NCI-H1694 (cell line): ENCODE measurements around the gene MED23.

Experiments
- DNase-seq: peaks from one replicate; lab custom pipeline; 2025; lab: John Stamatoyannopoulos, UW

MED23 gene

DNA sequence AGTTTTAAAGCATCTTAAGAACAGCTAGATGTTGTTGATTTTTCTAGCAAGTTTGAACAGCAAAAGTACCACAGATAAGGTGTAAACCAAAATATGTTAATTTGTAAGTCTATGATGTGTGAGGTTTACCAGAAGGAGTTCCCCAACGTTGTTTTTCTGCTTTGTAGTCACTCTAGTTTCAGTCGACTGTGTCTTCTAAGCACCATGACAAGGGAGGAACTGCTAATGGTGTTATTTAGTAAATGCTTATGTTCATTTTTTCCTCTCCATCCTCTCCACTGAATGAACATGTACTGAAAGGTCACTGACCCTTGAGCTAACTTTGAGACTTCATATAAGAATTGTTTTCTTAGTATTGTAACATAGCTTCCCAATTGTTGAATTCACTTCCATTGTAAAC is 12.1 kb upstream of the MED23 start:
- no peak for DNase-seq

DNA sequence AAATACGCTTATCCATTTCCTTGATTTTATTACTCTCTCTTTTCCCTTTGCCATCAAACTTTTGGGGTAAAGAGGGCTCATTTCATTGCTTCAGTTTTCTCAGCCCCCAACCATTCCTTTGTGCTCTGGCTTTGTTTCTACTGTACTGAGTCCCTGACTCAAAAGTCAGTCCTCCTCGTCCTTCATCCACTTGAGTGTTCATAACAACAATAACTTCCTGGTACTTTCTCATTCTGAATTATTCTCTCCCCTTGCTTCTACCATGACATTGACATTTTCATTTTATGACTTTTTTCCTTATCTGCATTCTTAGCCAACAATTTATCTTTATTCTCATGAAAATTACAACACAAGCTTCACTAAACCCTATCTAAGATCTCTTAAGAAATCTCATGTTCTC is 10.0 kb upstream of the MED23 start:
- DNase-seq = no peak

DNA sequence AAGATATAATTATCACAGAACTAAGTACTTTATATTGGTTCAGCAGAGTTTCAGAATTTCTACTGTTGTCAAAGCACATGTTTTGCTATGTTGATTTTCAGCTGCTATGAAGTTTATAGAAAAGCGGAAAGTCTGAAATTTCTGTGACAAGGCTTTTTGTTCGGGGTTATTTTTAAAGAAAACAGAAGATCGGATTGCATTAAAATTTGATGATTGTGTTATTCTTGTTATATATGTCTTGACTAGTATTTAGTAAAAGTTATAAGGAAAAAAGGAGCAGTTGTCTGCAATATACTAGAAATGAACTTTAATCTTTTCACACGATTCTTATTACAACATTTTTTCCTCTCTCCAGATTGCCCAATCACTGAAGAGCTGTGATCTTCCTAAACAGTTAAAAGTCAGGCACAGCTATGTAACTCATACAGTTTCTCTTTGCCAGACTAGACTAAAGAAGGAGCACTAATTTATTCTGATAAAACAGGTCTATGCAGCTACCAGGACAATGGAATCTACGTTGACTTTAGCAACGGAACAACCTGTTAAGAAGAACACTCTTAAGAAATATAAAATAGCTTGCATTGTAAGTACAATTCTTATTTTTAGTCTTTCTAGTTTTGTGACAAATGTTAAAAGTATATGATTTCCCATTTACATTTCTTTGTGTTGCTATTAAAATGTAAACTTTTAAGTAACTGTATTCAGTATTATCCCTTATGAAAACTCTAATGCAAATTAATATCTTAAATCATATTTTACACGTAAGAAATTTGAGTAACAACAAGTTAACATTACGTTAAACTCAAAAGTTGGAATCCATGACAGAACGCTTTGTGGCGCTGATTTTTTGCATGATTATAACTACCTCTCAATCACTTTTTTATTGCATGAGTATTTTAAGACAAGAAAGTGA is 9.1 kb upstream of the MED23 start, which contains the start of gene ENPP3:
TSS of gene ENPP3 (plus strand) at position 423 of the 913 bp plus-strand sequence. CDS start at position 506, 83 bp downstream.
- no peak for DNase-seq

DNA sequence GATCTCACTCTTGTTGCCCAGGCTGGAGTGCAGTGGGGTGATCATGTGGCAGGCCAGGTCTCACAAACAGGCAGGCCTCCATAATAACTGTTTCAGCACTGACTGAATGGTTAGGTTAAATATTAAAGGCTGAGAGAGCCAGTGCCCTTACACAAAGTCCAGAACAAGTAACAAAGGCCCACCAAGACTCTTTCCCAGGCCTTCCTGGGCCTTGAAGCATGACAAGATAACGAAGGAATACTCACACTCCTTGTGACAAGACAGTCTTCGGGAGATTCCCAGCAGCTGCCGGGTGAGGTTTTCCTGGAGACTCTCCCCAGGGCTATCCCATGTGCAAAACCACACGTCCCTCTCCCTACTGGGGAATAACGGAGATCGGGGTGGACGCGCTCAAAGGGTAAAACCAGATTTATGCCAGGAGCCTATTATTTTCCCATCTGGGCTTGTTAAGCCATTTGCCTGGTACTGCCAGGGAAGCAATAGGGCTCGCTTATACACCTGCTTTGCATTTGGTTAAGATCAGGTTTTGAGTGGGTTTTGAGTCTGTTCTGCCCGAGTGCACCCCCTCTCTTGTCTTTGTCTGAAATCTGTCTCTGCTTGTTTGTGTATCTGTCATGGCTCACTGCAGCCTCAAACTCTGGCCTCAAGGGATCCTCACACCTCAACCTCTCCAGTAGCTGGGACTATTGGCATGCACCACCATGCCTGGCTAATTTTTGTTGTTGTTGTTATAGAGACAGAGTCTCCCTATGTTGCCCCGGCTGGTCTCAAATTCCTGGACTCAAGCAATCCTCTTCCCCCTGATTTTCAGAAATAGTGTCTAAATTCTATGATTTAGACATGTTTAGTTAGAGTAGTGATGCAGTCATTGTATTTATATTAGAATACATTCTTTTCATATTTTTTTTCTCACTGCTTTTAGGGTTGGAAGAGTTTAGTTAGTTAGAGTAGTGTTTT is 7.6 kb upstream of the MED23 start:
- no peak for DNase-seq

DNA sequence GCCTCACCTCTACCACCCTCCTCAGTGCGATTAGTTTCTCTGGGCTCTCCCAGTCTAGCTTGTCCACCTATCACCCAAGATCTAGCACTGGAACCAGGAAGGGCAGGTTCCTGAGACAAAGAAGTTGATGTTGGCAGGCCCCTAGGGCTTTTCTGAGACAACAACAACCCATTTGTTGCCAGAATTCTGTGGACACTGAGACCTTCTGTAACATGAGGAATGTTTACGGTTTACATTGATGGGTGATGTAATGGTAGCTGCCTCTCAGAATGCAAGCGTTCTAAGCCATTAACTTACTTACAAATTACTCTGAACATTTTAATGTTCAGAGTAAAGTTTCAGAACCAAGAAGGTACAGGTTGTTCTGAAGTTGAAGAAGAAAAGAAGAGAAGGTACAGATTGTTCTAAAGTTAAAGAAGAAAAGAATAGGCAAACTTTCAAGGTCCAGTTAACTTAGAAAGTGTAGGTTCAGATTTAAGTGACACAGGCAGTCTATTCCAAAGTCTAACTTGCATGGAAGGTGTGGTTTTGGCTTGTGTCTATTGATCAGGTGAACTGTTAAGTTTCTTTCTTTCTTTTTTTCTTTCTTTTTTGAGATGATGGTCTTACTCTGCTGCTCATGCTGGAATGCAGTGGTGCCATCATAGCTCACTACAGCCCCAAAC is 3.7 kb upstream of the MED23 start:
- DNase-seq = no peak

DNA sequence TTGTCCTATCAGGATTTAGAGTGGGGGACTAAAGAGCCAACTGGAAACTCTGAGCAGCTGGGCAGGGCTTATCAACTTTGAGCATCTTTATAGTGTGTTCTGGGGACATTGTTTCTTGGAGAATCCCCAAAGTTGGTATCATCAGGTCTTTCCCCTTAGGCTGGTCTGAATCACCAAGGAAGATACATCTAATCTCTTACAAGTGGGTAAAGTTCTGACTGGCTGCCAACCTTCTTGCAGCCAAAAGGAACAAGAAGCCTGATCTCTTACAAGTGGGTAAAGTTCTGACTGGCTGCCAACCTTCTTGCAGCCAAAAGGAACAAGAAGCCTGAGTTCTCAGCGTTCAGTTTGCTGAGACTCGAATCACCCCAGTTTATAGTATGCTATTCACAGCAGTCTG is 1.6 kb upstream of the MED23 start:
- DNase-seq = no peak

DNA sequence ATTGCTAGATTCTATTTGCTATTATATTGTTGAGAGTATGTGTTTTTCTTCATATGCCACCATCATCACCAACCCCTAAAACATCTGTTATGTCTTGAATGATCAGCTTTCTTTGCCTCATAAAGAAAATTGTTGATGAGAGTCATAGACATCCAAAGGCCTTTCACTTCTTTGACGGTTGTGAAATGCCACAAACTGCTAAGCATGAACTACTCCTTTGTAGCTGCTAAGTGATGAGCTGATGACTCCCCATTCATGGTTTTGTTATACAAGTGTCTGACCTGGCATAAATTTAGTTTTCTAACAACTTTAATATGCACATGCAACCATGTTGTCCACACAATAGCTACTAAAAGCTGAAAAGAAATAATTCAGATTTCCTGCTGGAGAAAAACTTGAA is 684 bp upstream of the MED23 start:
- no peak for DNase-seq

DNA sequence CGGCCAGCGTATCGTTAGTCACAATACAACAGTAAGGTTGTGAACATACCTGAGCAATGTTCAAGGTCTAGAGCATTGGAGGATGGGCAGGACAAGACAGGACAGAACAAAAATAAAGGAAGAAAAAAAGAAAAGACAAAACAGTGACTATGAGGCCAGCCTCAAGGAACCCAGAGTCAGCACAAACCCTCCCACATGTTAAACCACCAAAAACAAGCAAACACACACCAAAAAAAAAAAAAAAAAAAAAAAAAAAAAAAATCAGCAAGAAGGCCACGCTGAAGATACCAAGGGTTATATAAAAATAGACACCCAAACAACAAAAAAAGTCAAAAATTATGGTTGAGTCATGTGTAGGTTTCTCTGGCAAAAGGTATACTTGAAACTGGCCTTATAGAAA is 12.8 kb downstream of the MED23 start:
- DNase-seq = no peak

DNA sequence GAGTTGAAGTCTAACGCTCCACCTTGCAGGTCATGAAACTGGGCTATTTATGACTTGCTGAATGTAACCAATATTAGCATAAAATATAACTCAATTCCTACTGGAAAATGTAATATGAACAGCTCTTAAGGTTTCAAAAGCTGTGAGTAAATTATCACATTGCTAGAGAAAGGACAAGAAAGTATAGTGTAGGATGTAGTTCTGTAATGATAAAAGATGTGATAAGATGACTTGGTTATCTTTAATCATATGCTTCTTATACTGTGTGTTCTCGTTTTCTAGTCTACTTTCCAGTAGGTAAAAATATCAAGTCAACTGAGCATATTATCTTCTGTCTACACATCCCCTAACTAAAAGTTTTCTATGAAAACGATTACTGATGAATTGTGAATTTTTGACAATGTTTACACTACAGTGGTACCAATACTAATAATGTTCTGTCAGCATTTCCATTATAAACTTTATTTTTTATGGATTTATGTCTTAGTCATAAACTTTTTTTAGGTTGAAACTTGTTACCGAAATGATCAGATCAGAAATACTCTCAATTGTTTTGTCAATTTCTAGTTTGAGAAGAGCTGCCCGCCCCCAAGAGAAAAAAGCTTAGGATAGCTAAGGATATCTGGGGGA is 14.6 kb downstream of the MED23 start:
- no peak for DNase-seq

DNA sequence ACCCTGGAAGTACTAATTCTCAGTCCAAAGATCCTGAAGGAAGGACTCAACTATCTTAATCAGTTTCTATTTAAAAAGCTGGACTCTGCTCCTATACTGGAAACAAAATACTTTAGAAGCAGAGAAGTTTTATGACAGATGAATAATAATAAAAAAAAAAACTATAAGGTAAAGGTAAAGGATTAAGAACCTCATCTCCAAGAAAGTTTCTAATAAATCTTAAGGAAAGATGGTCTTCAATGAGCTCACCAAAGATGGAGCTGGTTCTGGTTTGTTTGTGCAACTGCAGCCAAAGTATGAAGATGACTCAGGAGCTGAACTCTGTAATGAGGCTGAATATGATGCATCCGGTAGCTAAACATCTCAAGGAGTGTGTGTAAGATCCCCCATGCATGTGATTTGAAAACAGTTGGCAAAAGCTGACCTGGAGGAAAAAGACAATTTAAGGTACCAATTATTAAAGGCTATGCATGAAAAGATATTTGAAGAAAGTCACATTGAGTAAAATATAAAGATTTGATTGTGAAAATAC is 25.2 kb downstream of the MED23 start:
- DNase-seq = no peak

DNA sequence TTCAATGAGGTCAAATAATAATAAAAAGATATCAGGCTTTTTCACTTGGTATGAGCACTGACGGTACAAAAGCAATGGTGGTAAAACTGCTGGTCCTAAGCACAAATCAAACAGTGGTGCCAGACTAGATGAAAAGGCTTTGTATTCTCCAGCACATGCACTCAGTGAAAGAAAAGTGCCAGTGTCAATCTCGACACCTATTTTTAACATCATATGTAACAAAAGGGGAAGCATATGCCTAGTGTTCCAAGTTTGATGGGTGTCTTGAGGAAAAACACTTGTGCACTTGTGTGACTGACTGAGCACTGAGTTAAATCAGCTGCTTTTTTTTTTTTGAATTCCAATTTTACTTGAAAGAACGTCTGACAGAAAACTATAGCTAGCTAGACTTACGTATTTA is 27.3 kb downstream of the MED23 start:
- DNase-seq = no peak

DNA sequence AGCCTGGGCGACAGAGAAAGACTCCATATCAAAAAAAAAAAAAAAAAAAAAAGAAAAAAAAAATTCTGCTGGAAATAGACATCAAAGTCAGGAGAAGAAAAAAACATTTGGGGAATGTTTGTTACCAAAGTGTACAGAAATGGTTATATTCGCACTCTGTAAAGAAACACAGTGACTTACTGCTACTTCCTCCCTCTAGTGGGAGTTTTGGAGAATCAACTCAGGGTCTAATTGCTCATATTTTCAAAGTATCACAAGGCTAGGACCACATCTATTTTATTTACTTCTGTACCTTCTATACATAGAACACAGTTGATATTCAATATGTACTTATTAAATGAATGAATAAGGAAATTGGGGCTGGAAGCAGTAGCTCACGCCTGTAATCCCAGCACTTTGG is 30.6 kb downstream of the MED23 start:
- no peak for DNase-seq

DNA sequence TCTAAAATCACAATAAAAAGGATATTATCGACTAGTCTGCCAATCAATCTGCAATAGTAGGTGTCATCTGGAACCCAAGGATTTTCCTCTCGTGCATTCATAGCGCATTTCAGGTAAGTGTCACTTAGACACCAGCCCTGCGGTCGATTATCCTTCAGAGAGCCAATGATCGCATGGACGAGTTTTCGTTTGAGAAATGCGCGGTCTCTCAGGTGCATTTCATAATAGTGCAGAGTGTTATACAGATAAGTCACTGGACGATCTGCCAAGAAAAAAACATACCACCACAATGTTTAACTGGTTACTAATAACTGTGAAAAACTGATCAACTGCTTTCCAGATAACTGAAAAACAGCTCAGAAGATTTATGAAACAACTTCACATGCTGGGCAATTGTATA is 34.0 kb downstream of the MED23 start:
- no peak for DNase-seq

DNA sequence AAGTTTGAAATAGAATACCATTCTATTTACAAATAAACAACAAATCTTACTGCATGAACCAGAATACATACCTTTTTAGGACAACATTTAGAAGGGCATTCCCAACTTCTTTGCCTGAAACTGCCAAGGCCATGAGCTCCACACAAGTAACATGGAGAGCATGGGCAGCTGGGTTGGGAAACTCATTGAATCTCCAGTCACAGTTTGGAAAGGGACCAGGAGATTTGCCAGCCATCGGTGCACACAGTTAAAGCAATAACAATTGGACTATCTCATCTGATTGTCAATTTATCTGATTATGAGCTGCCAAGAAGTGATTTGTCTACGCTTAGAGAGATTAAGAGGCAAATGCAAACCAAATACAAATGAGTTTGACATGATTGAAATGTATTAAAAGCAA is 35.1 kb downstream of the MED23 start:
- DNase-seq = no peak

DNA sequence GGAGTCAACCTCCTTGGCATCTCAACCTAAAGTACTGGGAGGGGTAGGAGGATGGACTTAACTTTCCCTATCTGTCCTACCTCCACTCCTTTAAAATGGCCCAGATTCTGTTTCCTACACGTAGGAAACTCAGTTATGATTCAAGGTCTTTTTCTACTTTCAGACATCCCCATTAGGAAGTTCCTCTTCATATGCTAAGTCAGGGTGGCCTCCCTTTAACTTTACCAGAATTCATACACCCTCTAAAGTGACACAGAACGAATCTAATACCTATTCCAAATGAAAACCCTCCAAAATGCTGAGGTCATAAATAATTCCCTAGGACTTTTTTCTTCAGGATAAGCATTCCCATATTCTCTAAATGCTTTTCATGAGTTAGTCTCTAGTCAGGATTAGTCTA is 39.4 kb downstream of the MED23 start:
- DNase-seq = no peak

DNA sequence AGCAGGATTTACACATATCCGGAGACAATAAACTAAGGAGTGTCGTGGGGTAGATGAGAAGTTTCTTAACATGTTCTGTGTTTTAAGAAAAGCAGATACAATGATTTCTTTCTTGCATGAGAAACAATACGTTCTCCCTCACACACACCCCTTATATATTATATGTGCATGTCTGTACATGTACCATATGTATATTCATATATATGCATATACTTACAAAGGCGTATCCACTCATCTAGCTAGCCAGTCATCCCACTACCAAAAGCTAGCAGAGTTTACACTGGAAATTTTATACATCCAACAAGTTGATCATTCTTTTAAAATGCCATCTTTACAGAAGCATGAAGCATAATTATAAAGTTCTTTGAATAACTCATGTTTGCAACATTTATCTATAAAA is 40.1 kb downstream of the MED23 start:
- no peak for DNase-seq

DNA sequence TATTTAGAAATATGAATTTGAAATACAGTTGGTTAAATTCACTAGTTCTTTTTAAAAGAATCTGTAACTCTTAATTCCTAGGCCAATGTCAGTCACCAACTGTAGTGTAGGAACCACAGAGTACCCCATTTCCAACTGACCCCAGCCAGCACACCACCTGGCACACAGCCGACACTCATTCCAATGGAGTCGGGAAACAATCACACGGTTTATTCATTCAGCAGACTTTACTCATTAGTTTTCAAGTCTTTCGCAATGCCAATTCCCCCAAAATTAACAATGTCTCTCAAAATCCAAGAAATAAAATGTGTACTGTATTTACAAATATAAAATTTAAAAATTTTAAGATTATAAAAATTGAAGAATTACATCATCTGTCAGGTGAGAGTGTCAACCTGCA is 41.5 kb downstream of the MED23 start:
- DNase-seq = no peak

DNA sequence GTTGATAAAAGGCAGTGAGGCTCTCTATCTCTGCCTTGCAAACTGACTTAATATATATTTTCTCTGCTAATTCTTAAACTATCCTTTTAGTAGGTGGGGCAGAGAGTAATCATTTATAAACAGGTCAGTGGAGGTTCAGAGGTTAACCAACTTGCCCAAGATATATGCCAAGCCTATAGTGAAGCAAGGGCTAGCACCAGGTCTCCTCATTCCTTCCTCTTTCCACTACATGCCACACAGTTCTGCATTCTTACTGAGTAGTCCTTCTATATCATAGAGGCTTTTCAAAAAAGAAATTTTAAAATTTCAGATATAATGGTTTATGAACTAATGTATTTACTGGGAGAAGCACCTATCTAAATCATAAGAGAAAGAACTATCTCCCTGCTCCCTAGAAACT is 46.5 kb downstream of the MED23 start:
- no peak for DNase-seq

DNA sequence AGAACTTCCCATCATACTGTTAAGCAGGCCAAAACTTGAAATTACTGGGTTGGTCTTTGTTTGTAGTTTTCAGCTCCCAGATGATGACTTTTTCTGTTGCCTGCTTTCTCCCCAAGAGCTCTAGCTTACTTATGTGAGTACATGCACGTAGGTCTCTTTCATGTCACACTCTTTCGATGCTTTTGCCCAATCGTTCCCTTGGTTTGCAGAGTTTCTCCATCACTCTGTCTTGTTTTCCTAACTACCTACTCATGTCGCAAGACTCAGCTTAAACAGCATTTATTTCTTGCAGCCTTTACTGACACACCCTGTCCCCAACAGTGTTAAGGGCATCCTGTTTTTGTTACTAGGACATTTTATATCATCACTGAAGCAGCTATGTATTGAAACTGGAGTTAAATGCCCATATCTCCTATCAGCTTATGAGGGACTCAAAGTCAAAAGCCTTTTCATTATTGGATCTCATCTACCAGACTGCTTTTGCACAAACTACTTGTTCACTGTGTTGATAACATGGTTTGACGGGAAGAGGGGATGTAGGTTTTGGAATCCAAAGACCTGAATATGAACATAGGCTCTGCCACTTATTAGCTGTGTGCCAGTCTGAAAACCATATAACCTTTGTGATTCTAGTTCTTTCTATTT is 52.1 kb downstream of the MED23 start:
- DNase-seq = no peak

DNA sequence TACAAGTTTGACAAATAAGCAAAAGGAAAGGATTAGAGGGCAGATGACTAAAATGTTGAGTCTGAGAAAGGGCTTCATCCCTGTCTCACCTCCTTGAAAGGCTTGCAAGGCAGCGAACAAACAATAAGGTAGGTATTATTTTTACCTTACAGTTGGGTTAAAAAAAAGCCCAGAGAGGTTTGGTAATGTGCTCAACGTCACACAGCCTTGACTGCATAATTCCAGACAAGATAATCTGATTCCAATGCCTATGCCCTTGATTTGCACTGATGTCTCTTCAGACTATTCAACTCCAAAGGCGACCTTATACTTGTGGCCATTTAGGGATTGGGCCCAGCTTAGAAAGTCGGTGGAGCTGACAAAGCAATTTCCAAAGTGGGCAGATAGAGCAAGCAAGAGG is 53.4 kb downstream of the MED23 start:
- no peak for DNase-seq

DNA sequence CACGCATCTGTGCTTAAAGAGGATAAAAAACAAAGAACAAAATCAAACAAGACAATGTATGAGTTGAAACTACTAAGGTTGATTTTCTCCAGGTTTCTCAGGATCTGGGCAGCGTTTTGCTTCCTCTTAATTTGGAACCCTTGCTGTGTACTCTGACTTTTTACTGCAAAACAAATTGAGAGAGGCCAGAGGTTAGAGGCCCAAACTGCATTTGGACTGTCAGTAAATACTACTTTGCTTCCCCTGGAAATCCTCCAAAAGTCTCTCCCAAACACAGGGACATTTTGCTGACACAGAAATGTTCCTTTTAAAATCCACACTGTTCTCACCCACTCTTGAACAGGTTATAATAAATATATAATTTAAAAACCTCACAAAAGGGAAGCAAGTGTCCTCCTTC is 53.9 kb downstream of the MED23 start:
- DNase-seq = no peak
